Endothelial cell of umbilical vein (primary cell): ENCODE data around the gene MYD88.

Experiments
- CTCF ChIP-seq, 2 donors: IDR thresholded peaks; 1 replicate in 1 of 2; 2 replicates in 1 of 2; pipeline ENCODE4 v1.5.1; 2011; ENCODE audit warnings: low read length in 2 of 2, mild to moderate bottlenecking in 2 of 2, moderate library complexity in 2 of 2, control low read depth in 1 of 2, inconsistent platforms in 1 of 2, low read depth in 1 of 2; ENCODE audit not compliant: insufficient read depth in 1 of 2; ENCODE audit errors: extremely low read depth in 1 of 2
- EZH2 ChIP-seq: IDR thresholded peaks from 2 replicates; pipeline ENCODE4 v1.6.1; 2012; ENCODE audit warnings: borderline replicate concordance, low read depth, mild to moderate bottlenecking, moderate library complexity, low read length, inconsistent platforms; ENCODE audit not compliant: severe bottlenecking
- FOS ChIP-seq: IDR thresholded peaks from 2 replicates; pipeline ENCODE4 v1.6.1; 2011; ENCODE audit warnings: mild to moderate bottlenecking, low read length, moderate library complexity, borderline replicate concordance; ENCODE audit not compliant: insufficient read depth
- JUN ChIP-seq: IDR thresholded peaks from 2 replicates; pipeline ENCODE4 v1.6.1; 2011; ENCODE audit warnings: borderline replicate concordance, low read depth; ENCODE audit not compliant: insufficient read length, insufficient read depth
- MAX ChIP-seq: IDR thresholded peaks from 2 replicates; pipeline ENCODE4 v1.6.1; 2011; ENCODE audit not compliant: insufficient read depth, insufficient read length
- MYC ChIP-seq: IDR thresholded peaks from one replicate; pipeline ENCODE4 v1.6.1; 2011; ENCODE audit warnings: mild to moderate bottlenecking, low read depth, low read length
- POLR2A ChIP-seq: IDR thresholded peaks from 2 replicates; pipeline ENCODE4 v1.6.1; 2012; ENCODE audit warnings: low read depth, mild to moderate bottlenecking, control low read depth, low read length
- POLR2AphosphoS5 ChIP-seq: IDR thresholded peaks from 2 replicates; pipeline ENCODE4 v1.6.1; 2012; ENCODE audit warnings: low read depth, mild to moderate bottlenecking, control low read depth, low read length, moderate library complexity; ENCODE audit not compliant: insufficient read depth

- TF ChIP-seq POLR2AphosphoS5 (no peak), POLR2A (no peak), CTCF (IDR thresholded peaks at IDR 0.05; ENCODE audit: extremely low read depth in 1 of 2, insufficient read depth in 1 of 2, low read depth in 1 of 2, low read length in 2 of 2) (no peak), MAX (no peak), EZH2 (no peak), MYC (no peak), JUN (no peak), FOS (no peak)
Observed at GRCh38 chr3:38090453-38090852, 48.0 kb upstream of the MYD88 start.
